Liver (tissue), 9 donors: ENCODE measurements around the gene ROR1. TPM values are rescaled to one million over a fixed set of nuclear protein-coding genes. Genes with fewer than 3 reads are reported as not detected.
"Not testable (repeated sequence)": the region's sequence is repeated elsewhere in the genome, so short reads cannot be mapped to it uniquely, and the experiment has no call there.

Source experiments
- DNase-seq: peaks from one replicate; pipeline ENCODE4 v3.0.0-alpha.2; 2017; ENCODE audit warnings: low spot score
- H3K27ac ChIP-seq, 2 donors: one replicate each; pipeline ENCODE4 v1.7.0; 2013; ENCODE audit warnings: inconsistent platforms in 2 of 2, low read length in 2 of 2, control low read depth in 1 of 2, low read depth in 1 of 2, mild to moderate bottlenecking in 1 of 2
- H3K27me3 ChIP-seq, 4 donors: one replicate each; pipeline versions ENCODE4 v1.6.1 to v1.7.0; 2013; ENCODE audit warnings: low read length in 3 of 4, inconsistent platforms in 1 of 4, mild to moderate bottlenecking in 1 of 4, moderate library complexity in 1 of 4; ENCODE audit not compliant: control insufficient read depth in 4 of 4, insufficient read depth in 4 of 4
- H3K36me3 ChIP-seq, 4 donors: one replicate each; pipeline versions ENCODE4 v1.6.1 to v1.7.0; 2013; ENCODE audit warnings: low read length in 3 of 4, mild to moderate bottlenecking in 3 of 4, low read depth in 1 of 4, moderate library complexity in 1 of 4; ENCODE audit not compliant: control insufficient read depth in 4 of 4, insufficient read depth in 3 of 4
- H3K4me1 ChIP-seq, 4 donors: one replicate each; pipeline versions ENCODE4 v1.6.1 to v1.7.0; 2013; ENCODE audit warnings: low read length in 3 of 4, mild to moderate bottlenecking in 3 of 4, moderate library complexity in 1 of 4; ENCODE audit not compliant: control insufficient read depth in 4 of 4, insufficient read depth in 4 of 4
- H3K4me3 ChIP-seq, 3 donors: one replicate each; pipeline versions ENCODE4 v1.6.1 to v1.7.0; 2013; ENCODE audit warnings: low read length in 3 of 3, control low read depth in 1 of 3, low read depth in 1 of 3, mild to moderate bottlenecking in 1 of 3
- H3K9ac ChIP-seq, 2 donors: one replicate each; pipeline ENCODE4 v1.7.0; 2013; ENCODE audit warnings: low read length in 2 of 2, mild to moderate bottlenecking in 2 of 2, moderate library complexity in 2 of 2, control low read depth in 1 of 2, low read depth in 1 of 2
- H3K9me3 ChIP-seq, 4 donors: one replicate each; pipeline versions ENCODE4 v1.6.1 to v1.7.0; 2013; ENCODE audit warnings: low read length in 3 of 4; ENCODE audit not compliant: control insufficient read depth in 4 of 4
- FOXA2 ChIP-seq: IDR thresholded peaks from 2 replicates; pipeline ENCODE4 v1.6.1; 2016; ENCODE audit warnings: antibody characterized with exemption
- HNF4A ChIP-seq, 2 donors: conservative IDR thresholded peaks; 2 replicates each; pipeline ENCODE4 v1.6.1; 2016; ENCODE audit warnings: antibody characterized with exemption in 2 of 2, mild to moderate bottlenecking in 2 of 2
- HNF4G ChIP-seq: IDR thresholded peaks from 2 replicates; pipeline ENCODE4 v1.6.1; 2016; ENCODE audit warnings: antibody characterized with exemption
- JUND ChIP-seq, 2 donors: IDR thresholded peaks; 2 replicates each; pipeline ENCODE4 v1.6.1; 2016; ENCODE audit warnings: antibody characterized with exemption in 2 of 2
- MAX ChIP-seq: IDR thresholded peaks from 2 replicates; pipeline ENCODE4 v1.6.1; 2016; ENCODE audit warnings: antibody characterized with exemption
- RAD21 ChIP-seq, 2 donors: IDR thresholded peaks; 2 replicates each; pipeline ENCODE4 v1.6.1; 2016; ENCODE audit warnings: antibody characterized with exemption in 2 of 2, mild to moderate bottlenecking in 2 of 2
- SP1 ChIP-seq: IDR thresholded peaks from 2 replicates; pipeline ENCODE4 v1.6.1; 2018; ENCODE audit warnings: antibody characterized with exemption, mild to moderate bottlenecking
- TAF1 ChIP-seq: conservative IDR thresholded peaks from 2 replicates; pipeline ENCODE4 v1.6.1; 2016; ENCODE audit warnings: antibody characterized with exemption, mild to moderate bottlenecking
- YY1 ChIP-seq: IDR thresholded peaks from 2 replicates; pipeline ENCODE4 v1.6.1; 2016; ENCODE audit warnings: antibody characterized with exemption, mild to moderate bottlenecking
- ZBTB33 ChIP-seq: IDR thresholded peaks from 2 replicates; pipeline ENCODE4 v1.6.1; 2016; ENCODE audit warnings: antibody characterized with exemption
- WGBS: extraction: QIAGEN DNeasy Blood & Tissue Kit; methylation state at CpG from one replicate; pipeline ENCODE4 v1.1.7; 2013; 5-methylcytosine and 5-hydroxymethylcytosine counted together
- polyA plus RNA-seq, 2 donors: library from polyadenylated mRNA; stranded (reverse) in 1 of 2; unstranded in 1 of 2; fragments of 200-250 nt in 1 of 2; fragments of >200 nt in 1 of 2; fragmentation: Nextera tagmentation in 1 of 2; extraction: Ambion mirVana in 1 of 2; gene quantifications; one replicate each; pipeline versions ENCODE4 v1.2.1 to v1.2.3, GENCODE V29; 2013 to 2015
- total RNA-seq, 2 donors: library from RNA; depleted of rRNA; stranded (reverse); fragments of >200 nt; gene quantifications; one replicate each; pipeline ENCODE4 v1.2.3, GENCODE V29; 2014
- TF ChIP-seq, protein P1 (sequence below): IDR thresholded peaks from 2 replicates; pipeline ENCODE4 v1.6.1; 2016; ENCODE audit warnings: antibody characterized with exemption
- TF ChIP-seq, protein P2 (sequence below): fragments of 150-350 bp; IDR thresholded peaks from 2 replicates; pipeline ENCODE4 v1.5.1; 2017; ENCODE audit warnings: improper control_type of control experiment, low read depth, low read length; ENCODE audit not compliant: missing input control
- TF ChIP-seq, protein P3 (sequence below): IDR thresholded peaks from 2 replicates; pipeline ENCODE4 v1.6.1; 2016; ENCODE audit warnings: antibody characterized with exemption, mild to moderate bottlenecking
- donor health status: healthy.
- donor health status: healthy.
- donor health status: healthy.
- donor health status: healthy.
- donor health status: healthy.

Gene ROR1
- total and polyA plus RNA-seq, 4 donors: 0.15 to 0.98 (median 0.37) TPM

DNA sequence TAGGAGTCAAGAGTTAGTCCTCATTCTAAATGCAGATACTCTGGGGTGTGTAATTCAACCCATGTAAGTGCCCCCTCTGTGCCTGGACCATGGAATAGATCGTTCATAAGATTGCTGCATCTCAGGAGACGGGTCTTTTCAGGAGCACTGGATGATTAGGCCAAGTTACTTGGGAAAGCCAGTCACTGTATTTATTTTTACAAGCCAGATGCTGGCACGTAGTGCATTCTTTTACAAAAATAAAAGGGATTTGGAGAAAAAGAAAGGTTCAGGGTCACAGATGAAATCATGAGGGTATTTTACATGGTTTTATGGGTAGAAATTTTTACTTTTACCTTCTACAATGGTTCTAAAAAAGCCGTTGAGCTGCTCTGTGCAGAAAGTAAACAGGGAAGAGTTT lies 327.0 kb downstream of the ROR1 start:
- H3K4me3 ChIP-seq: no peak overlapping the region
- H3K27ac ChIP-seq: no peak overlapping the region
- TF ChIP-seq MAX (no peak), TAF1 (no peak), HNF4A (conservative IDR thresholded peaks at IDR 0.05) (no peak), FOXA2 (no peak), HNF4G (no peak), RAD21 (IDR thresholded peaks at IDR 0.05) (no peak), SP1 (no peak), JUND (IDR thresholded peaks at IDR 0.05) (no peak), ZBTB33 (no peak), YY1 (no peak)
- TF ChIP-seq, protein P1, sequence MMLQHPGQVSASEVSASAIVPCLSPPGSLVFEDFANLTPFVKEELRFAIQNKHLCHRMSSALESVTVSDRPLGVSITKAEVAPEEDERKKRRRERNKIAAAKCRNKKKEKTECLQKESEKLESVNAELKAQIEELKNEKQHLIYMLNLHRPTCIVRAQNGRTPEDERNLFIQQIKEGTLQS: no peak
- TF ChIP-seq, protein P2, sequence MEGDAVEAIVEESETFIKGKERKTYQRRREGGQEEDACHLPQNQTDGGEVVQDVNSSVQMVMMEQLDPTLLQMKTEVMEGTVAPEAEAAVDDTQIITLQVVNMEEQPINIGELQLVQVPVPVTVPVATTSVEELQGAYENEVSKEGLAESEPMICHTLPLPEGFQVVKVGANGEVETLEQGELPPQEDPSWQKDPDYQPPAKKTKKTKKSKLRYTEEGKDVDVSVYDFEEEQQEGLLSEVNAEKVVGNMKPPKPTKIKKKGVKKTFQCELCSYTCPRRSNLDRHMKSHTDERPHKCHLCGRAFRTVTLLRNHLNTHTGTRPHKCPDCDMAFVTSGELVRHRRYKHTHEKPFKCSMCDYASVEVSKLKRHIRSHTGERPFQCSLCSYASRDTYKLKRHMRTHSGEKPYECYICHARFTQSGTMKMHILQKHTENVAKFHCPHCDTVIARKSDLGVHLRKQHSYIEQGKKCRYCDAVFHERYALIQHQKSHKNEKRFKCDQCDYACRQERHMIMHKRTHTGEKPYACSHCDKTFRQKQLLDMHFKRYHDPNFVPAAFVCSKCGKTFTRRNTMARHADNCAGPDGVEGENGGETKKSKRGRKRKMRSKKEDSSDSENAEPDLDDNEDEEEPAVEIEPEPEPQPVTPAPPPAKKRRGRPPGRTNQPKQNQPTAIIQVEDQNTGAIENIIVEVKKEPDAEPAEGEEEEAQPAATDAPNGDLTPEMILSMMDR: no peak
- TF ChIP-seq, protein P3, sequence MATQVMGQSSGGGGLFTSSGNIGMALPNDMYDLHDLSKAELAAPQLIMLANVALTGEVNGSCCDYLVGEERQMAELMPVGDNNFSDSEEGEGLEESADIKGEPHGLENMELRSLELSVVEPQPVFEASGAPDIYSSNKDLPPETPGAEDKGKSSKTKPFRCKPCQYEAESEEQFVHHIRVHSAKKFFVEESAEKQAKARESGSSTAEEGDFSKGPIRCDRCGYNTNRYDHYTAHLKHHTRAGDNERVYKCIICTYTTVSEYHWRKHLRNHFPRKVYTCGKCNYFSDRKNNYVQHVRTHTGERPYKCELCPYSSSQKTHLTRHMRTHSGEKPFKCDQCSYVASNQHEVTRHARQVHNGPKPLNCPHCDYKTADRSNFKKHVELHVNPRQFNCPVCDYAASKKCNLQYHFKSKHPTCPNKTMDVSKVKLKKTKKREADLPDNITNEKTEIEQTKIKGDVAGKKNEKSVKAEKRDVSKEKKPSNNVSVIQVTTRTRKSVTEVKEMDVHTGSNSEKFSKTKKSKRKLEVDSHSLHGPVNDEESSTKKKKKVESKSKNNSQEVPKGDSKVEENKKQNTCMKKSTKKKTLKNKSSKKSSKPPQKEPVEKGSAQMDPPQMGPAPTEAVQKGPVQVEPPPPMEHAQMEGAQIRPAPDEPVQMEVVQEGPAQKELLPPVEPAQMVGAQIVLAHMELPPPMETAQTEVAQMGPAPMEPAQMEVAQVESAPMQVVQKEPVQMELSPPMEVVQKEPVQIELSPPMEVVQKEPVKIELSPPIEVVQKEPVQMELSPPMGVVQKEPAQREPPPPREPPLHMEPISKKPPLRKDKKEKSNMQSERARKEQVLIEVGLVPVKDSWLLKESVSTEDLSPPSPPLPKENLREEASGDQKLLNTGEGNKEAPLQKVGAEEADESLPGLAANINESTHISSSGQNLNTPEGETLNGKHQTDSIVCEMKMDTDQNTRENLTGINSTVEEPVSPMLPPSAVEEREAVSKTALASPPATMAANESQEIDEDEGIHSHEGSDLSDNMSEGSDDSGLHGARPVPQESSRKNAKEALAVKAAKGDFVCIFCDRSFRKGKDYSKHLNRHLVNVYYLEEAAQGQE: no peak
- H3K36me3 ChIP-seq: no peaks in the 10 kb centered on the region
- no peaks in the 10 kb centered on the region for H3K4me1 ChIP-seq
- WGBS: 84% methylated on average over 4 of the region's 4 CpGs
- H3K9me3 ChIP-seq: no peaks in the 10 kb centered on the region
- H3K27me3 ChIP-seq: no peaks in the 10 kb centered on the region
- H3K9ac ChIP-seq: no peak overlapping the region
- no peak for DNase-seq

- H3K9me3 ChIP-seq, H3K4me1 ChIP-seq, H3K27me3 ChIP-seq, H3K36me3 ChIP-seq, H3K4me3 ChIP-seq, H3K9ac ChIP-seq, DNase-seq, H3K27ac ChIP-seq: not testable (repeated sequence)
- 75% methylated on average over 1 of the region's 1 CpG for WGBS
These were observed 330.8 kb downstream of the ROR1 start for GRCh38 chr1:64104585-64104984.
